ENCODE data around the gene AFTPH. TPM values are rescaled to one million over a fixed set of nuclear protein-coding genes. Genes with fewer than 3 reads are reported as not detected.
A peak's percentile ranks its signal among the peaks of the same experiment; 100 is the strongest.

Gene AFTPH
- total RNA-seq, 1 donor from 2014 or later: 32.2 TPM

DNA sequence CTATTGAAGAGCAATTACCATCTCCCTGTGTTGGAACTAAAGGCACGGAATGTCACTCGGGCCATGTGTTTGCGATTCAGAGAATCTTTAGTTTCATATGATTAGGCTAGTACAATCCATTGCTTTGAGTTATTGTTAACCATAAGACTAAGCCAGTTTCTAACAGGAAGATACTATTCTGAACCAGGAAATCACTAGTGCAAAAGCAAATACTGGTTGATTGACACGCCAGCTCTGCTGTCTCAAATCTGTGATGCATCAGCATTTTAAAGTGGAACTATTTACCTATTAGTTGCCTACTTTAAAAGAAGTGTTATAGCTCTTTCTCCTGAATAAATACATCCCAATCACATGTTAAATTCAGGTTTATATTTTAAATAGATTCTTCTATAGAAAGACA, 61.9 kb downstream of the AFTPH start:
- no peak overlapping the region for H3K4me3 Mint-ChIP-seq
- H3K4me1 Mint-ChIP-seq: no peaks in the 10 kb centered on the region
- H3K27me3 ChIP-seq: no peaks in the 10 kb centered on the region

DNA sequence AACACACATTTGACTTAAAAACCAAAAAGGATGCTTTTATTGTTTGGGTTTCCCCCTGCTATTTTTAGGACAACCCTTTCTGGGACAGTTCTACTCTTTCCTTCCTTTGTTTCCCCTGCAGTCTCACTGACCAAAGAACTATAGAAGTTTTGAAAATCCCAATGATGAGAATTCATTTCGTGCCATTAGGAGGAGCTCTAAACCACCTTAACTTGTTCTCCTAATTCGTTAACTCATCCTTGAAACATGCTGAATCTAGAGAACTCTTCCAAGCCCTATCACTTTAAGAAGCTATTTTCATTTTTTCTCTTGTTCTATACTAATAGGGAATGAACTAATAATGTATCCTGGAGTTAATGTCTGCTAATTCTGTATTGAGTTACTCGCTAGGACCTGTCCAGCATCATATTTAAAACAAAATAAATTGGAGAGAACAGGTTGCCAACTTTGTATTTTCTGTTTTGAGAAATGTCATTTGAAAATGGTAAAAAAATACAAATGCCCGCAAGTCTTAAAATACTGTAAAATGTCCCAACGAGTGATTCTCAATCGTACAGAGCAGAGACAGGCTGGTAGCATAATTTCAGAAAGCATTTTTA, 62.9 kb downstream of the AFTPH start:
- H3K9ac ChIP-seq: no peak overlapping the region
- no peak overlapping the region for H3K27ac Mint-ChIP-seq
- H3F3A ChIP-seq (ENCODE audit: low read depth): peaks cover 16% of the 10 kb centered on the region

More for the DNA sequence above, 61.9 kb downstream of the AFTPH start:
- H3K9me3 ChIP-seq (ENCODE audit: low read depth): no peaks in the 10 kb centered on the region
- no peaks in the 10 kb centered on the region for H3K4me1 ChIP-seq
- no peak overlapping the region for H2AFZ ChIP-seq (replicated peaks)
- no peaks in the 10 kb centered on the region for H3K9me3 Mint-ChIP-seq
- H3K27ac Mint-ChIP-seq: no peak overlapping the region
- peaks cover 3% of the 10 kb centered on the region for H3K36me3 Mint-ChIP-seq
- no peaks in the 10 kb centered on the region for H4K20me1 ChIP-seq (ENCODE audit: low read depth)
- H3K9ac ChIP-seq: no peak overlapping the region
- no peak overlapping the region for H3K4me3 ChIP-seq
- TF ChIP-seq, protein P1, sequence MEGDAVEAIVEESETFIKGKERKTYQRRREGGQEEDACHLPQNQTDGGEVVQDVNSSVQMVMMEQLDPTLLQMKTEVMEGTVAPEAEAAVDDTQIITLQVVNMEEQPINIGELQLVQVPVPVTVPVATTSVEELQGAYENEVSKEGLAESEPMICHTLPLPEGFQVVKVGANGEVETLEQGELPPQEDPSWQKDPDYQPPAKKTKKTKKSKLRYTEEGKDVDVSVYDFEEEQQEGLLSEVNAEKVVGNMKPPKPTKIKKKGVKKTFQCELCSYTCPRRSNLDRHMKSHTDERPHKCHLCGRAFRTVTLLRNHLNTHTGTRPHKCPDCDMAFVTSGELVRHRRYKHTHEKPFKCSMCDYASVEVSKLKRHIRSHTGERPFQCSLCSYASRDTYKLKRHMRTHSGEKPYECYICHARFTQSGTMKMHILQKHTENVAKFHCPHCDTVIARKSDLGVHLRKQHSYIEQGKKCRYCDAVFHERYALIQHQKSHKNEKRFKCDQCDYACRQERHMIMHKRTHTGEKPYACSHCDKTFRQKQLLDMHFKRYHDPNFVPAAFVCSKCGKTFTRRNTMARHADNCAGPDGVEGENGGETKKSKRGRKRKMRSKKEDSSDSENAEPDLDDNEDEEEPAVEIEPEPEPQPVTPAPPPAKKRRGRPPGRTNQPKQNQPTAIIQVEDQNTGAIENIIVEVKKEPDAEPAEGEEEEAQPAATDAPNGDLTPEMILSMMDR (IDR thresholded peaks at IDR 0.05): no peak
- TF ChIP-seq EZH2 (IDR thresholded peaks at IDR 0.05) (no peak), EZH2phosphoT487 (IDR thresholded peaks at IDR 0.05) (no peak)
- H3F3A ChIP-seq (ENCODE audit: low read depth): peaks cover 16% of the 10 kb centered on the region
- H3K27me3 Mint-ChIP-seq (ENCODE audit: insufficient read depth, low read depth): peaks cover 3% of the 10 kb centered on the region
- H3K79me2 ChIP-seq (ENCODE audit: low read depth): no peaks in the 10 kb centered on the region
- DNase-seq (ENCODE audit: low spot score): no peak
- H3K36me3 ChIP-seq: no peaks in the 10 kb centered on the region
- H3K27ac ChIP-seq: no peak overlapping the region
- H3K4me2 ChIP-seq: no peak overlapping the region

DNA sequence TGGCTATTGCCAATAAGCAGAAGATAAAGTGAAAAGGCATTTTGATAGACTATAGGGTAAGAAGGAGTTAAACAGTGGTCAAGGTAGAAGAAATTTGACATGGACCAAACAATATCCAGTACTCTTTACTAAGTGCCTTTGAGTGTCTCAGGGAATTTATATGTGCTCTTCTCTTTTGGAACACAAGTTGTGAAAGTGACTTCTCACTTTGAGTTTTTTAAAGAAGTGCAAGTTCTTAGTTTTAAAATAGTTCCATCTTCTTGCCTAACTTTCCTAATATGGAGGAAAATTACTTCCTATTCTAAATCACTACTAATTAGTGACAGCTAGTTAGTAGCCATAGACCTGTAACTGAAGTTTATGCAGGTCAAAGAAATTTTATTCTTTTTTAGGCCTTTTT, 63.4 kb downstream of the AFTPH start:
- Mint-ChIP-seq H3K4me3 (no peak overlapping the region), H3K9me3 (no peaks in the 10 kb centered on the region), H3K27ac (no peak overlapping the region), H3K27me3 (ENCODE audit: insufficient read depth, low read depth) (peaks cover 3% of the 10 kb centered on the region), H3K4me1 (no peaks in the 10 kb centered on the region), H3K36me3 (peaks cover 7% of the 10 kb centered on the region)
- no peaks in the 10 kb centered on the region for H3K27me3 ChIP-seq
- H3K27ac ChIP-seq: no peak overlapping the region
- H4K20me1 ChIP-seq (ENCODE audit: low read depth): no peaks in the 10 kb centered on the region
- no peak for DNase-seq (ENCODE audit: low spot score)
- no peak overlapping the region for H3K4me2 ChIP-seq
- no peak overlapping the region for H2AFZ ChIP-seq (replicated peaks)
- peaks cover 16% of the 10 kb centered on the region for H3F3A ChIP-seq (ENCODE audit: low read depth)
- no peaks in the 10 kb centered on the region for H3K4me1 ChIP-seq
- no peaks in the 10 kb centered on the region for H3K79me2 ChIP-seq (ENCODE audit: low read depth)
- no peaks in the 10 kb centered on the region for H3K9me3 ChIP-seq (ENCODE audit: low read depth)
- TF ChIP-seq EZH2 (IDR thresholded peaks at IDR 0.05): no peak
- TF ChIP-seq, protein P1 (IDR thresholded peaks at IDR 0.05): no peak
- H3K4me3 ChIP-seq: no peak overlapping the region
- H3K9ac ChIP-seq: no peak overlapping the region
- H3K36me3 ChIP-seq: peaks cover 4% of the 10 kb centered on the region

More for the DNA sequence above, 62.9 kb downstream of the AFTPH start:
- H3K9me3 Mint-ChIP-seq: no peaks in the 10 kb centered on the region
- Histone ChIP-seq H3K27ac (no peak overlapping the region), H3K79me2 (ENCODE audit: low read depth) (no peaks in the 10 kb centered on the region), H3K27me3 (no peaks in the 10 kb centered on the region), H3K4me2 (no peak overlapping the region), H2AFZ (replicated peaks) (no peak overlapping the region), H3K9me3 (ENCODE audit: low read depth) (no peaks in the 10 kb centered on the region), H4K20me1 (ENCODE audit: low read depth) (no peaks in the 10 kb centered on the region), H3K4me1 (no peaks in the 10 kb centered on the region), H3K36me3 (no peaks in the 10 kb centered on the region), H3K4me3 (no peak overlapping the region)
- no peak overlapping the region for H3K4me3 Mint-ChIP-seq
- TF ChIP-seq EZH2 (IDR thresholded peaks at IDR 0.05): no peak
- TF ChIP-seq, protein P1 (IDR thresholded peaks at IDR 0.05): peak; percentile 78
- TF ChIP-seq EZH2phosphoT487 (IDR thresholded peaks at IDR 0.05): no peak
- DNase-seq (ENCODE audit: low spot score): peak; percentile 65
- H3K4me1 Mint-ChIP-seq: no peaks in the 10 kb centered on the region
- H3K36me3 Mint-ChIP-seq: peaks cover 2% of the 10 kb centered on the region
- peaks cover 3% of the 10 kb centered on the region for H3K27me3 Mint-ChIP-seq (ENCODE audit: insufficient read depth, low read depth)
